Activated CD8-positive, alpha-beta memory T cell treated with anti-CD3 and anti-CD28 coated beads for 1 hour (primary cell): Measurements from ENCODE around the gene PRLR.
"Not testable (repeated sequence)": the region's sequence is repeated elsewhere in the genome, so short reads cannot be mapped to it uniquely, and the experiment has no call there.

Source experiments
- DNase-seq, 2 donors: peaks; one replicate each; pipeline ENCODE4 v3.0.0-alpha.2; 2020; ENCODE audit warnings: low read depth in 1 of 2; ENCODE audit errors: extremely low read depth in 1 of 2

Gene PRLR

DNA sequence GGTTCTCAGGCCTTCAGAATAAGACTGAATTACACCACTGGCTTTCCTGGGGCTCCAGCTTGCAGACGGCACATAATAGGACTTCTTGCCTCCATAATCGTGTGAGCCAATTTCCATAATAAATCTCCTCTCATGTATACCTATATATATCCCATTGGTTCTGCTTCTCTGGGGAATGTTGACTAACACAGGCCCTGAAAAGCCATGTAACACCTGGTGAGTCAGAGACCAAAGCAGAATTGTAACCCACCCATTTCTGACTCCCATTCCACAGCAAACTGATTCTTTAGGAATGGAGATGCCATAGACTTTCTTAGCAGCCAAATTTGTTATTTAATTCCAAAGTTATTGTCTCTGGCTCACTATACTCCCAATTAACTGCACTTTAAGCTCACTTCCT lies 97.1 kb downstream of the PRLR start:
- no peak for DNase-seq

DNA sequence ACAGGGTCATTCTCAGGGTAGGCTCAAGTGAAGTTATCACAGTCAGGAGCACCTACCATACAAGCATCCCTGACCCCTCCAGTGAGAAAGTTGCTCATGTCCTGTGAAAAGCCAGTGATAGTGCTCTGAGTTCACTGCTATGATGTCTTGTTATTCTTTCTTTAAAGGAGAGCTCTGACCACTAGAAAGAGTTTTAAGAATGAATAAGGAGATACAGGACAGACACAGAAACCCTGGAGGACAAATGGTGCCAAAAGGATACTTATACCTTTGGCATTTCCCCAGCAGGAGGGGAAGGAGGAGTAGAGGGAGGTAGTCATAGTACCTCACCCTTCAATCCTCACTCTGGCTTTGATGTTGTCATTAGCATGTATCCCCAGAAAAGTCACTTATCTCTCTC lies 98.6 kb downstream of the PRLR start:
- no peak for DNase-seq

DNA sequence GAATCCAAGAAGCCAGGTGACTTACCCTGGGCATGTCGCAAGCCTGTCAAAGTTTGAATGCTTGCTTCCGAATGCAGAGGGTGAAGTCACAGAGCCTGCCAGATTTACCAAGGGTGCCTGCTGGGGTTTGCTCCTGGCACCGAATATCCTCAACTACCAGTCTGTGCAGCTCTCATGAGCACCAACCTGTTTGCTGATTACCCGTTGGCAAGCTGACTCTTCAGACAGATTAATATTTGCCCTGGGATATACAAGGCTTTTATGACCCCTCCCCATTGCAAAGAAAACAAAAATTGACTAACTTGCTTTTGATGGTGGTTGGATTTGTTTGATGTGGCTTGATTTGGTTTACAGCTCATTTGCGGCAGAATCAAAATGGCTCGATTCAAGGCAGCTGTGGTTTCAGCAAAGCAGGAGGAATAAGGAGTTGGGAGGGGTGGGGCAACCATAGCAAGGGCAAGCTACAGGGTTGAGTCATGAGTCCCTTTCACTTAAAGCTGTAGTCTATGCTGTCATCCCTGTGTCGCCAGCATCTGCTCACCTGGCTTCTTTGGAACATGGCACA lies 100.3 kb downstream of the PRLR start:
- no peak for DNase-seq

DNA sequence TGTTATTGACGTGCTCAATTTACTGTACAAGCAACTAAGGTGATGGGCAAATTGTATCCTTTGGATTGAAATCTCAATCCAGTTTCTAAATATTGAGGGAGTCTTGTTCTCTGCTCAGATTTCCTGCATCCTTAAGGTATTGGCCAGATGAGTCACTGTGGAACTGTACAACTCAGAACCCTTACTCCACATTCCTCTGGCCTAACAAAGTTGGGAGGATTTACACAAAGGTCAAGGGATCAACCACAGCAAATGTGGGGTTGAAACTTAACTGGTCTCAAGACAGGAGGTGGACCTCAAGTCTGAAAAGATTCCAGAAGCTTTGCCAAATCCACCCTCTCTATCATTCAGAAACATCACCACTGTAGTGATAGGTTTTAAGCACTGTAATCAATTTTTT lies 101.0 kb downstream of the PRLR start:
- DNase-seq, result no peak

DNA sequence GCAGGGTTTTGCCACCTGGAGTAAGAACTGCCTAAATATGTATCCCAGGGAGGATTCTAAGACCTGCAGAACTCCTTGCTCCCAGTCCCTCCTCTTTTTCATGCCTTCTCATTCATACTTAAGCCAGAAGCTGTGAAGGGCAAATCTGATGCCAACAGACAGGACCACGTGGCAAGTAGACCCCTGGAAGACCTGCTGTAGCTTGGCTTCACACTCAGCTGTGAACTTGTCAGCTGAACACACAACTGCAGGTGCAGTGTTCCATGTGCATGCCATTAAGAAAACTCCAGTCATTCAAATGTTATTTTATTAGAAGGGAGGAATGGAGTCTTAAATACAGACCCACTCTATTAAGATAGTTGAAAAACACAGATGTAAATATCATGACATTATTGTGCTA lies 103.3 kb downstream of the PRLR start:
- DNase-seq, result no peak

DNA sequence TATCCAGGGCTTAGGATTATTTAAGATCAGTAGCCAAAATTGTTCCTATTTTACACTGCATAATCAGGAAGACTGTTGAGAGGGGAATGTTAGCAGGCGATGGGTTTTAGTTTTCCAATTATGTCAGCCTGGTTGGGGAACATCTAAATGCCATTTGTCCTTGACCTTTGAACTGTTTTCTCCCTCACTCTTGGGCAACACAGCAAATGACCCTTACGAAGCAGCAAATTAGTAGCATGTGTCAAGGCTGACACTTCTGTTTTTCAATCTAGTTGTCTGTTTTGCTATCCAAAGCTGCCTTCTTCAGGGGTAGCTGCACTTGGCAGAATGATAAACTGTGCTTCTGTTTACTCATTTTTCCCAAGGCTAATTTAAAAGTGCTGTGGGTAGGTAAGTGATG lies 104.5 kb downstream of the PRLR start:
- DNase-seq, result no peak

DNA sequence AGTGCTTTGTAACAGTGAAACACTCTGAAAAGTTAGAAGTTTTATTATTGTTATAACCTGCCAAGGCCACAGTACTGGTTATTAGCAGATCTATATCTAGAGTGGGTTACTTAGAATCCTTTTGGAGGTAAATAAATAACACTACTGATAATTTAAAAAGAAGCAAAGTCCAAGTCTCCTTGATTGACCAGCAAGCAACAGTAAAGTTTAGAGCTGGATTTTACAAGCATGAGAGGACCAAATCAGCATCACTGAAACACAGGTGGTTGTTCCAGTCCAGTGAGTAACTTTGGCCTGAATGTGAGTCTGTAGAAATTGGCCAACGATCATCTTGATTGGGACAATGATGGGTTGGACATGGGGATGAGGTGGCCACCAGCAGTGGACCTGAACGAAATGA lies 105.4 kb downstream of the PRLR start:
- no peak for DNase-seq

DNA sequence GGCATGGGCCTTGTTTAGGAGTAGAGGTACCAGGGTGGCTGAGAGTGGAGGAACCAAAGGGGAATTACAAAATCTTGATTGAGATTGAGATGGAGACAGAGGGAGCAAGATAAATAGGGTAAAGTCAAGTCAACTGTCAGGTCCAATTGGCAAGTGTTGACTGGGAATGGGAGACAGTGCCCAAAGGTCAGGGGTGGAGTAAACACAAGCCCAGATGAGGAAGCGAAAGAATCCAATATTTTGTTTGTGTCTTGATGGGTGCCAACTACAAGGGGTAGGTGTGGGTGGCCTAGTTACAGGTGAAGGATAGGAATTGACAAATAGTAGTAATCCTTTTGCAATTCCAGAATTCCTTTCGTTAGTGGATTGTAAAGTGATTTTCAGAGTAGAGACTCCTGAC lies 107.5 kb downstream of the PRLR start:
- no peak for DNase-seq

DNA sequence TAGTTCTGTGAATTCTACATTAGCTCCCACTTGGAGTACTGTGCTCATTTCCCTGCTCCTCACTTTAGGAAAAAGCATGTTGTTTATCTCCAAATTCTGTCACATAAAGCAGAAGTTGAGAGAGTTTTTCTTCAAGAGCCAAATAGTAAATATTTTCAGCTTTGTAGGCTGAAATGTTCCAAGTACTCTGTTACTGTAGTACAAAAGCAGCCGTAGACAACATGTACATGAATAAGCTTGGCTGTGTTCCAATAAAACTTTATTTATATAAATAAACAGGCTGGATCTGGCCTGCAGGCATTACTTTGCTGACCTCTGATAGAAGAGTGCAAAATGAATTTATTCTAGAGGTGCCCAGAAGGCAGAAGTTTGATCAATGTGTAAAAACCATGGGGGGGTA lies 109.6 kb downstream of the PRLR start:
- DNase-seq, result no peak

DNA sequence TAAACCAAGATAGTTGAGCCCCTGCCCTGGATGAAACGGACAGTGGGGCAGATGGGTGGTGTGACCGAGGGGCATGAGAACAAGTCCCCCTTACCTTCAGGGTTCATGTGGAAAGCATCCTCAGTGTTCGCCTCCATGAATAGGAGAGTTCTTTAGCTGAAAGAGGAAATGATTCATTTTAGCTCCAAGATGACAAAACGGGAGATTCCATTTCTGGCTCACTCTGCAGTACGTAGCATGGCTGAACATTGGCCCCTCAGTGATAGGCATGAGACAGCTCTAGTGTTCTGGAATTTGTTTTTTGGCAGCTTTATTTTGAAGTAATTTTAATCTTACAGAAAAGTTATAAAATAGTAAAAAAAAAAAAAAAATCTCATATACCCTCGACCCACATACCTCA lies 112.3 kb downstream of the PRLR start:
- DNase-seq, result no peak

DNA sequence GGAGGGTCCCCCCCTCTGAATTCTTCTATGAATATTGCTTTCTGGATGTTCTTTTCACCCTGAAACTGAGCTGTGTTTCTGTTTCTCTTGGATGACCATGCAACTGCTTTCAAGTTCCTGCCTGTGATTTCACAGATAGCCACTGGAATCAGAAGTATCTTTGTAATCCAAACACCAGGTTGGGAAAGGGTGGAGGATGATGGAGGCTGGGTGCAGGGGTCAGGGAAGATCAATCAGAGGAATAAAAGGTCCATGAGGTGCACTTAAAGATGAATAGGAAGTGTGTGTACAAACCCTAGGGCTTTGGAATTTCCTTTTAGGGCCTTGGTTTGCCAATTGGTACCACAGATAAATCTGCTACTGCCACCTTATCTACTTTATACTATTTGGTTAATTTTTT lies 114.4 kb downstream of the PRLR start:
- no peak for DNase-seq

DNA sequence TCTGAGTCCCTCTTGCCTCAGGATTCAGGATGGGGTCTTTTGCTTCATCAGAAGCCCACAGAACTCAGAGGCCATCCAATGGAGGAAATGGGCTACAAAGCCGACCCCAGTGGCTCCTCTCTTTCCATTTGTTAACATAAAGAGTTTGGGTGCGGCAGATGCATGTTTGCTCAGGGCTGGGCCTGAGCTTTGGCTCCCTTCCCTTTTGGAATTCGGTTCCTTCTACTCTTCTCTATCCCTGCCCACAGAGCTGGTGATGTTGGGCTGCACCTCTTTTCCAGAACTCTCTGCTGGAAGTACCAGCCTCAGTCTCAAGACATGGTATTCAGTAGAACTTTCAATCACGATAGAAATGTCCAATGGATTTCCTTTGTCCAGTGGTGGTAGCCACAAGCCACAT lies 115.6 kb downstream of the PRLR start:
- no peak for DNase-seq

DNA sequence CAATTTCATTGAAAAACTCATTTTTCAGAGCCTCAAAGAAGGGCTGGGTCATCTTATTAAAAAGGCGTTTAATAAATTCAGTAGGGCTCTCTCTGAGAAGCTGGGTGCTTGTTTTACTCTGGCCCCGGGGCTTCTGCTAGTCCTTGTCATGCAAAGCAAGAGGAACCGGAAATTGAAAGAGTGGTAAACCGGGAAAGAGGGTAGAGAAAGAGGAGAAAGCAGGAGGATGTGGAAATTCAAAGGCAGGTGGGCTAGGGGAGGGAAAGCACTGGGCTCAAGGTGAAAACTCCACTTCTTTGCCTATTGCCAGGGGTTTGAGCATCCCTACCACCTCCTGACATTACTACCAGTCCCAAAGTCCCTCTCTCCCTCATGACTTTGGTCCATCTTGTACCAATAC lies 118.0 kb downstream of the PRLR start:
- DNase-seq, result no peak

DNA sequence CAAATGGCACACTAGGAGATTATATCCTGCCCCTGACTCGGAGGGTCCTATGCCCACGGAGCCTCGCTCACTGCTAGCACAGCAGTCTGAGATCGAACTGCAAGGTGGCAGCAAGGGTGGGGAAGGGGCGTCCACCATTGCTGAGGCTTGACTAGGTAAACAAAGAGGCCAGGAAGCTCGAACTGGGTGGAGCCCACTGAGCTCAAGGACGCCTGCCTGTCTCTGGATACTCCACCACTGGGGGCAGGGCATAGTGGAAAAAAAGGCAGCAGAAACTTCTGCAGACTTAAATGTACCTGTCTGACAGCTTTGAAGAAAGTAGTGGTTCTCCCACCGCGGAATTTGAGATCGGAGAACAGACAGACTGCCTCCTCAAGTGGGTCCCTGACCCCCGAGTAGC lies 125.7 kb downstream of the PRLR start:
- not testable (repeated sequence) for DNase-seq

DNA sequence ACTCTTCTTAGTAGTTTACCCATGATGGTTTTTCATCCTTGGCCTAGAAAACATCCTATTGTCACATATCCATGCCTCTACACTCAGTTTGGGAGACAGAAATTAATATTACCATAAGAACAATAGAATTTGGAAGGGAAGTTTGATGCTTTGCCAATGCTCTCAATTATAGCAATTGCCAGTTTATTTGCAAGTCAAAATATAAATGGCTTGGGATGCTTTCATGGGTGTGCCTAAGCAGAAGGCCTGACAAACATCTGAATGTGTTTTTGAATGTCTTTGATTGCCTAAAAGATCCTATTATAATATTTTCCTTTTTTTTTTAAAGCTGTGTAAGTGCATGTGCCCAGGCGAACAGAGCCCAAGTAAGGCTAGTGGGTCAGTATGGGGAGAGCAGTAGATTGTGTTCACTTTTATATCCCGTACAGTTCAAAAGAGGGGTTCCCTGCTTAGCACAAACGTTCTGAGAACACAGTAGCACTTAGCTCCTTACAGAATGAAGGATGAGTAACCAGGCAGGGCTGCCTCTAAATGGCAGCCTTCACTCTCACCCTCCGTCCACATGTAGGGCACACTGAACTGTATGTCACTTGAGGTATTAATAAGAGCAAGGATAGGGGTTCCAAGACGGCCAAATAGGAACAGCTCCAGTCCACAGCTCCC lies 126.5 kb downstream of the PRLR start:
- DNase-seq, result no peak

DNA sequence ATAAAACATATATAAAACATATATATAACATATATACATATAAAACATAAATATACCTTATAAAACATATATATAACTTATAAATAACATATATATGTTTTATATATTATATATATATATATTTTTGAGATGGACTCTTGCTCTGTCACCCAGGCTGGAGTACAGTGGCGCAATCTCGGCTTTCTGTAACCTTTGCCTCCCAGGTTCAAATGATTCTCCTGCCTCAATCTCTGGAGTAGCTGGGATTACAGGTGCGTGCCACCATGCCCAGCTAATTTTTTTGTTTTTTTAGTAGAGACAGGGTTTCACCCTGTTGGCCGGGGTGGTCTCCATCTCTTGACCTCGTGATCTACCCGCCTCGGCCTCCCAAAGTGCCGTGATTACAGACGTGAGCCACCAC lies 128.6 kb downstream of the PRLR start:
- DNase-seq, result not testable (repeated sequence)

DNA sequence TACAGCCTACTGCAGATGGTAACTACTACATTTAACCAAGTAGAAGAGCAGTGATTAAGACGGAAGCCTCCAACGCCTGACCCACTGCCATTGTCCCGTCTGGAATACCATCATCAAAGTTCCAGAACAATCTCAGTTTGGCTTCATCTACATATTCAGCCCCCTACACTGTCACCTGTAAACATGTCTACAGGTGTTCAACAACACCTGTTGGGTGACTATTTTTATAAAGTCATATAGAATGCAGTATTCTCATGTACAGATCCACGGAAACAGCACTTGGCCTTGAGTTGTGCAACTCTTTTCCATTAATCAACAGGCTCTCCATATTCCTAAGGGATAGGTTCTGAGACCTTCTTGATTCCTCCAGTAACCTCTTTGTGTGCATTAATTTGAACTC lies 129.3 kb downstream of the PRLR start:
- DNase-seq, result no peak

DNA sequence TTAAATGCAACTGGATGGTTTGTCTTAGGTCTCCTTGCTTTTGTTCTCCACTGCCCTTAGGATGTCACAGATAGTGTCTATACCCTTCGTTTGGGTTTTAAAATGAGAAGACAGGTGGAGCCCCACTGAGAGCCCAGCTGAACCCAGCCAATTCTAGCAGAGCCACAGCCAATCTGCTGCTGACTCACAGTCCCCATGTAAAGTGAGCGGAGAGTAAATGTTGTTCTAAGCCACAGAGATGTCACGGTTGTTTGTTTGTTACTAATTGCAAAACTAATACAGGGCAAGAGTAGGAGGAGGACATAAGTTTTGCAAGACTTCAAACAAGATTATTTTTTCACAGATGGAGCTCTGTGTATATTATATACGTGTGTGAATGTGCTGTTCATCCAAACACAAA lies 132.1 kb downstream of the PRLR start:
- no peak for DNase-seq

DNA sequence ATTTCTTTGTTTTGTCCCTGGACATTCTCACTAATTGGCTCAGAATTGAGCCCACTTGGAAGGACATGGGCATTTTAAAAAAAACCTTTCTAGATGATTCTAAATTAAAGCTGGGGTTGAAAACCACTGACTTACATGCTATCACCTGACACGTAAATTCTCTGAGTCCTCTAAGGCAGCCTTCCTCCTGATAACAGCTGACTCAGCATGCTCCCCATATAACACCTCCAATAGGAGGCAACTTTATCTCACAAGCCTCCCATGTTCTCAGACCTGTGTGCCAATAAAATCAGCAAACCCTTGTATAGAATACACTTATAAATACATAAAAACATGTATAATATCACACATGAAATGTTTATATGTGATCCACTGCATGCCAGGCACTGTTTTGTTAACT lies 133.4 kb downstream of the PRLR start:
- DNase-seq, result no peak

DNA sequence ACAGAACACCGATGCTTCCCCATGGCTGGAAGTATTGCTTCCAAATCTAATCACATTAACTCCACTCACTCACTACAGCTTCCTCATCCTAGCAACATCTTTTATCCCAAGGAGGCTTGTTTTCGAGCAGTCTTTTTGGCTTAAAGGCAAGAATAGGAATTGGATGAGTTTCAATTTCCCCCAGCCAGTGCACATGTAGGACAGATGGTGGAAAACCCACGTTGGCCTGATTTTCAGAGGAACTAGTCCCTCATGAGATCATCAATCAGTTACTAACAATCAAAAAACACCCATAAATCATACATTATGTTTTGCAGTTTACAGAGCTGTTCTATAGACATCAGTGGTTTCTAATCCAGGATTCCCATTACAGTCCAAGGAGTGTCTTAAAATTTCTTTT lies 134.1 kb downstream of the PRLR start:
- no peak for DNase-seq

DNA sequence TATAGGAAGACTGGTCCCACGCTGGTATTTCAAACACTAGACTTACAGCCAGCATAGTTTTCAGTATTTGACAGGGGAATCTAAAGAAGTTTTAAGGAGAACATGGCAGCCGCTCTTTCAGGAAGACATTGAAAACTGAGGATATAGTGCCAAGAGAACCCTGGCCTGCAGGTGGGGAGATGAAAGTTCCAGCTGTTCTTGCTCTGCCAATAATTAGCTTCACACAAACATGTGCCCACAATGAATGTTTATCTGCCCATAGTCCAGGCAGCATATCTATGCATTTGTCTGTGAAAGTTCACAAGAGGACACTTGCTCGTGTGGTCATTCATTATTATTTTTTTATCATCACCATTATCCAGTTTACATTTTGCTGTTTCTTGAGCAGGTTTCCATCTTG lies 134.9 kb downstream of the PRLR start:
- no peak for DNase-seq

DNA sequence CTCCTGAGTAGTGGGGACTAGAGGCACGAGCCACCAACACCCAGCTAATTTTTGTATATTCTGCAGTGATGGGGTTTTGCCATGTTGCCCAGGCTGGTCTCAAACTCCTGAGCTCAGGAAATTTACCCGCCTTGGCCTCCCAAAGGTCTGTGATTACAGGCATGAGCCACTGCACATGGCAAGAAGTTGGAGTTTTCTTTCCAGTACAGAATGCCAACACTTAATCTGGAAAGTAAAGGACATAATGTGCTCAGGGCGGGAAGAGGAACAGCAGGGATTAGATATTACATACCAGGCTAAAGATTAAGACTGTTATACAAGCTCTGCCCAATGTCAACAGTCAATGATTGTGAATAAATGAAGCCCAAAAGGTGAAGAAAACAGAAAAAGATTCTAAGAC lies 135.3 kb downstream of the PRLR start:
- no peak for DNase-seq

DNA sequence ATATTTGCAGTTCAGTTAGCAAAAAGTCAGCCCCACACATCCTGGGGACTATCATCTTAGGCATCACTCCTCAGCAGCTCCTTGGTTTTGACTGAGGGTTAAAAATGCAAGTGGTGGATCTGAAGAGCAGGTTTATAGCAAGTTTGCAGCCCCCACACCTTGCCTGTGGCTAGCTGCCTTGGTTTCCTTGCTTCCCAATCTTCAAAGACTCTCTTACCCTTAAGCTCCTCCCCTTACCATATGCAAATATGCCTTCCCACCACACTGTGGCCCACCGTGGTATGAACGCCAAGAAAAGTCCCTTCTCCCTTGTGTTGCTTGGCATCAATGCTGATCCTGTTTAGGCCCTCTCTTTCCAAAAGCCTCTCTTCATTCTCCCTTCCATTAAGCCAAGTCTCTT lies 137.6 kb downstream of the PRLR start:
- no peak for DNase-seq
